KOPT-K1 (cell line): ENCODE results near the gene XKR7.

Source experiments
- H3K27ac ChIP-seq: fragments of 200-600 bp; sonication (generic); 2 replicates; pipeline ENCODE4 v1.5.1; 2016; ENCODE audit warnings: antibody characterized with exemption, mild to moderate bottlenecking, low read depth, low read length; ENCODE audit not compliant: poor library complexity, severe bottlenecking
- H3K36me3 ChIP-seq: fragments of 200-600 bp; sonication (generic); 2 replicates; pipeline ENCODE4 v1.5.1; 2017; ENCODE audit warnings: antibody characterized with exemption, mild to moderate bottlenecking, low read length, moderate library complexity; ENCODE audit not compliant: insufficient read depth
- H3K9me3 ChIP-seq: fragments of 200-600 bp; sonication (generic); 2 replicates; pipeline ENCODE4 v1.5.1; 2017; ENCODE audit warnings: antibody characterized with exemption, low read length, mild to moderate bottlenecking; ENCODE audit not compliant: insufficient read depth, poor library complexity, severe bottlenecking

The XKR7 gene

DNA sequence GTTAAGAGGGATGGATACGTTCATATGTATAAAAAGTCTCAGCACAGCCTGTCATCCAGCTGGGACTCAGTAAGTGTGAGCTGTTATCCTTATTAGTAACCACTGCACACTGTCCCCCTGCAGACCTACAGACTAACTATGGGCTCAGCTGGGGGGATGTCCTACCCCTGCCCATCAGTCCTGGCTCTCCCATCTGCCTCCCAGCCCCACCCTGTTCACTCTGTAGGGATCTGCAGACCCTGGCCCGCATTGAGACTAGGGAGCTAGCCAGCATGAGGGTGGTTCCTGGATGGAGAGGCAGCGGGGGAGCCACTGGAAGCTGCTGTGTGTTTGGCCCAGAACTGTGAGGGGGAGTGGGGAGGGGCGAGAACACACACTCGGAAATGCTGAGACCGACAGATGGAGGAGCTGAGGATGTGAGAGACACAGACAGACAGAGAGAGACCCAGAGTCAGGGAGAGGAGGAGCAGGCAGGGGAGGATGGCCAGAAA is 17.1 kb downstream of the XKR7 start:
- Histone ChIP-seq H3K36me3 (no peaks in the 10 kb centered on the region), H3K9me3 (no peaks in the 10 kb centered on the region), H3K27ac (no peak overlapping the region)

DNA sequence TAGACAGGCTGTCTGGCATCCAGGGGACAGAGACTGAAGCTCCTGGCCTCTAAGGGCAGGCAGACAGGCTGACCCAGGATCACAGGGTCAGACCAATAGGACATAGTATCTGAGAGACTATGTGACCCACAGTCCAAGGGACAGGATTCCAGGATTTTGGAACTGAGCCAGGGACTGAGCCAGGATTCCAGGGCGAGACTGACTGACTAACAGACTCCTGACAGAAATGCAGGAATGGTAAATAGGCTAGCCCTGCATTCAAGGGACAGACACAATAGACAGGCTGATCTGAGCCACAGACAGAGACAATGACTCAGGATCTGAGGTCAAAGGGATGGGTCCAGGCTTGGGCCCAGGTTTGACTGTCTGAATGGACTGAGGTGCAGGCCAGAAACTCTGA is 19.8 kb downstream of the XKR7 start:
- Histone ChIP-seq H3K9me3 (no peaks in the 10 kb centered on the region), H3K36me3 (no peaks in the 10 kb centered on the region), H3K27ac (no peak overlapping the region)

- no peak overlapping the region for H3K27ac ChIP-seq
- H3K9me3 ChIP-seq = no peaks in the 10 kb centered on the region
- no peaks in the 10 kb centered on the region for H3K36me3 ChIP-seq
Measured at GRCh38 chr20:31988430-31989015, 20.6 kb downstream of the XKR7 start.

GRCh38 chr20:31989030-31989645 is 21.2 kb downstream of the XKR7 start:
- no peak overlapping the region for H3K27ac ChIP-seq
- H3K9me3 ChIP-seq = no peaks in the 10 kb centered on the region
- H3K36me3 ChIP-seq = no peaks in the 10 kb centered on the region

- Histone ChIP-seq H3K27ac (no peak overlapping the region), H3K9me3 (no peaks in the 10 kb centered on the region), H3K36me3 (no peaks in the 10 kb centered on the region)
Measured at GRCh38 chr20:31990641-31991338, 22.8 kb downstream of the XKR7 start.

DNA sequence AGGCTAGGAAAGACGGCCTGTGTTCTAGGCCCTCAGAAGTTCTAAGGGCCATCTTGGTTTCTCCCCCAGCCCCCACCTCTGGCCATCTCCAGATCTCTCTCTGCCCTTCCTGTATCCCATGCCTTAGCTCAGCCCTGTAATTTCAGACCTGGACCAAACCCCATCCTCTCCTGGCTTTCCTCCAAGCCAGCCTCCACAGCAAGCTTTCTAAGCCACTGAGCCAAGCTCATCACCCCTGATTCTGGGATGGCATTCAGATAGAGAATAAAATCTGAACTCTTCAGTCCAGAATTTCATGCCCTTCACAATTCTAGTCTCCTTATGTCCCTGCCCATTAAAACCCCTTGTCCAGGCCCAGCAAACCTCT is 23.4 kb downstream of the XKR7 start:
- no peaks in the 10 kb centered on the region for H3K36me3 ChIP-seq
- H3K9me3 ChIP-seq = no peaks in the 10 kb centered on the region
- H3K27ac ChIP-seq = no peak overlapping the region

GRCh38 chr20:31992086-31992485 is 24.1 kb downstream of the XKR7 start:
- Histone ChIP-seq H3K27ac (no peak overlapping the region), H3K36me3 (no peaks in the 10 kb centered on the region), H3K9me3 (no peaks in the 10 kb centered on the region)

- Histone ChIP-seq H3K9me3 (no peaks in the 10 kb centered on the region), H3K36me3 (no peaks in the 10 kb centered on the region), H3K27ac (no peak overlapping the region)
Measured at GRCh38 chr20:31996996-31997395, 29.0 kb downstream of the XKR7 start.

DNA sequence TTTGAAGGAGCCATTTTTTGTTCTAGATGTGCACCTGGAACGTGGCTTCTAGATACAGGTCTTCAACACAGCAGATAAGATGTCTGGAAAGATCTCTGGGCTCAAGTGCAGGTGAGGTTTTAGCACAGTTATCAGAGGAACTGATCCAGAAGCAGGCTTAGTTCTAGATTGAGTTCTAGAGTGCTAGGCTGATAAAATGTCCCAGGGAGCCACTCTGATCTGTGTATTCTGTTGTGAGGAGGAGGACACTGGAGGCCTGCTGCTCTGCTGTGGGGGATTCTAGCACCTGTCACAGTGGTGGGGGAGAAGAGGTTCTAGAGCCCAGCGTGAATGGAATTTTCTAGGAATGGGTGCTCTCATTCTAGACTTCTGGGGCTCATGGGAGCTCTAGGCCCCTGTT is 30.3 kb downstream of the XKR7 start:
- Histone ChIP-seq H3K36me3 (no peaks in the 10 kb centered on the region), H3K27ac (no peak overlapping the region), H3K9me3 (no peaks in the 10 kb centered on the region)

DNA sequence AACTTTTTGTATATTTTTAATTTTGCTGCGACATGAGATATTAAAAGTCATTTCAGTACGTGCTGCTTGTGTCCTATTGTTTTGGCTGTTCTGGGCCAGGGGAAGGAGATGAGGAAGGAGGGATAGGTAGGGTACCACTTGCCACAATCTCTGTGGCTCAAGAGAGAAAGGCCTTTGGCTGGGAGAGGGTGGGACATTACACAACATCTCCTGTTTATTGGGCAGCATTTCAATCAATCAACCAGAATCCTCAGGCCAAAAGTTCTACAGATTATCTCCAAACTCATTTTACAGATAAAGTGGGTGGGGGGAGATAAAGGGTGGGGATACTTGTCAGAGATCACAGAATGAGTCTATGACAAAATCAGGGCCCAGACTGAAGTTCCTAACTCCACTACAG is 35.4 kb downstream of the XKR7 start:
- Histone ChIP-seq H3K36me3 (no peaks in the 10 kb centered on the region), H3K9me3 (no peaks in the 10 kb centered on the region), H3K27ac (no peak overlapping the region)

DNA sequence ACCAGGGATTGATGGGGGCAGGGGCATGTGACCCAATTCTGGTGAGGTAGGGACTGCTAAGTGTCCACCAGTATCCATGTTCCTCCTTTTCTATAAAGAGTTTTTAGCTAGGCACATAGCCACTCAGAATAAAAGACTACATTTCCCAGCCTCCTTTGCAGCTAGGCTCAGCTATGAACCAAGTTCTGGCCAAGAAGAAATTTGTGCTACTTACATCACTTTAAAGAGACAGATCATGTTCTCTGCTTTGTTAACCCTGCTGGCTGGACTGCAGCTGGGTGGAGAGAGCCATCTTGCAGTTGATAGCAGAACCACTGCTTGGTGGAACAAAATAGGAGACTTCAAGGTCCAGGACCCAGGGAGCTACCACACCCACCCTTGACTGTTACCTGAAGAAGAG is 37.0 kb downstream of the XKR7 start:
- Histone ChIP-seq H3K9me3 (no peaks in the 10 kb centered on the region), H3K27ac (no peak overlapping the region), H3K36me3 (no peaks in the 10 kb centered on the region)

DNA sequence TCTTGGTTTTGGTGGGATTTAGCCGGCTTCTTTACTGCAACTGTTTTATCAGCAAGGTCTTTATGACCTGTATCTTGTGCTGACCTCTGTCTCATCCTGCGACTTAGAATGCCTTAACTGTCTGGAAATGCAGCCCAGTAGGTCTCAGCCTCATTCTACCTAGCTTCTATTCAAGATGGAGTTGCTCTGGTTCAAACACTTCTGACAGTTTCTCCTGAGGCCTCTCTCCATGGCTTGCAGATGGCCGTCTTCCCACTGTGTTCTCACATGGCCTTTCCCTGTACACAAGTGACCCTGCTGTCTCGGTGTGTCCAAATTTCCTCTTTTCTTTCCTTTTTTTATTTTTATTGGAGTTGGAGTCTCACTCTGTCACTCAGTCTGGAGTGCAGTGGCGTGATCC is 38.1 kb downstream of the XKR7 start:
- no peaks in the 10 kb centered on the region for H3K36me3 ChIP-seq
- no peak overlapping the region for H3K27ac ChIP-seq
- H3K9me3 ChIP-seq = no peaks in the 10 kb centered on the region

- Histone ChIP-seq H3K9me3 (no peaks in the 10 kb centered on the region), H3K27ac (no peak overlapping the region), H3K36me3 (no peaks in the 10 kb centered on the region)
Measured at GRCh38 chr20:32006841-32007786, 39.2 kb downstream of the XKR7 start.

GRCh38 chr20:32007787-32008616 is 40.1 kb downstream of the XKR7 start:
- Histone ChIP-seq H3K36me3 (no peaks in the 10 kb centered on the region), H3K27ac (no peak overlapping the region), H3K9me3 (no peaks in the 10 kb centered on the region)
